Pancreas (tissue), 10 donors: ENCODE measurements around the gene GNA14. TPM values are rescaled to one million over a fixed set of nuclear protein-coding genes. Genes with fewer than 3 reads are reported as not detected.

Experiments used
- ATAC-seq, 4 donors: fragments of 200-7000 bp; cut with Tn5 transposase; one replicate each; pipeline versions ENCODE4 v1.8.0 to v1.9.1; 2020; ENCODE audit warnings: mild to moderate bottlenecking in 4 of 4, moderate library complexity in 4 of 4
- DNase-seq, 6 donors: peaks; one replicate each; pipeline ENCODE4 v3.0.0-alpha.2; 2020
- FAIRE-seq: peaks from 2 replicates; lab custom pipeline; 2012; peaks lifted over from hg19 to GRCh38; lab: Jason Lieb, UNC
- H3K27ac ChIP-seq, 4 donors: fragments of 200-600 bp; sonication (generic); 1 replicate in 3 of 4; 2 replicates in 1 of 4; pipeline versions ENCODE4 v1.5.0 to v1.8.0; 2020
- H3K27me3 ChIP-seq, 4 donors: fragments of 200-600 bp; one replicate each; pipeline ENCODE4 v1.8.0; 2021
- H3K36me3 ChIP-seq, 3 donors: fragments of 200-600 bp; sonication (generic) in 1 of 3; one replicate each; pipeline versions ENCODE4 v1.5.0 to v1.8.0; 2020 to 2021
- H3K4me1 ChIP-seq, 3 donors: fragments of 200-600 bp; one replicate each; pipeline ENCODE4 v1.8.0; 2021
- H3K4me3 ChIP-seq, 4 donors: fragments of 200-600 bp; sonication (generic) in 2 of 4; one replicate each; pipeline versions ENCODE4 v1.5.0 to v1.8.0; 2020 to 2021
- H3K9me3 ChIP-seq, 4 donors: fragments of 200-600 bp; one replicate each; pipeline ENCODE4 v1.8.0; 2021
- WGBS, 2 donors: extraction: QIAGEN DNeasy Blood & Tissue Kit; methylation state at CpG; one replicate each; pipeline ENCODE4 v1.1.7; 2013; 5-methylcytosine and 5-hydroxymethylcytosine counted together
- intact Hi-C, 3 donors: fragments of 100-400 bp; cut with DNase I; formaldehyde crosslinking; loops; one replicate each; pipeline versions ENCODE4 v1.11.1 to v1.14.2; 2022
- polyA plus RNA-seq, 2 donors: library from polyadenylated mRNA; stranded (reverse); fragments of 200-250 nt; gene quantifications; one replicate each; pipeline ENCODE4 v1.2.3, GENCODE V29; 2013
- total RNA-seq, 6 donors: library from RNA; stranded (reverse); fragmentation: NEBNext Ultra II Directional in 4 of 6; extraction: Animal tissue kit (Norgen Biotek cat#: 25700) in 4 of 6; gene quantifications; one replicate each; pipeline versions ENCODE4 v1.2.1 to v1.2.4, GENCODE V29; 2021 to 2023
- TF ChIP-seq, protein P1 (sequence below), 4 donors: fragments of 200-600 bp; sonication (generic) in 3 of 4; IDR thresholded peaks; one replicate each; pipeline versions ENCODE4 v1.5.0 to v1.8.0; 2021; ENCODE audit warnings: antibody characterized with exemption in 4 of 4
- donor health status: healthy with polysubstance abuse.
- donor health status: DM: no; HTN: no; CAD: no; lungs with moderate emphysema.
- donor health status: DM: no; HTN: no; CAD: no.
- donor health status: control.
- donor health status: control.
- donor health status: Bipolar disorder and iron deficiency.
- donor health status: DM: yes; HTN: yes; CAD: no.
- donor health status: DM: no; HTN: no; CAD: no.
- donor health status: DM: no; HTN: no; CAD: no.
- donor health status: DM: yes; HTN: yes; CAD: no.

The GNA14 gene
- total and polyA plus RNA-seq, 8 donors: 0.92 to 2.0 (median 1.5) TPM

DNA sequence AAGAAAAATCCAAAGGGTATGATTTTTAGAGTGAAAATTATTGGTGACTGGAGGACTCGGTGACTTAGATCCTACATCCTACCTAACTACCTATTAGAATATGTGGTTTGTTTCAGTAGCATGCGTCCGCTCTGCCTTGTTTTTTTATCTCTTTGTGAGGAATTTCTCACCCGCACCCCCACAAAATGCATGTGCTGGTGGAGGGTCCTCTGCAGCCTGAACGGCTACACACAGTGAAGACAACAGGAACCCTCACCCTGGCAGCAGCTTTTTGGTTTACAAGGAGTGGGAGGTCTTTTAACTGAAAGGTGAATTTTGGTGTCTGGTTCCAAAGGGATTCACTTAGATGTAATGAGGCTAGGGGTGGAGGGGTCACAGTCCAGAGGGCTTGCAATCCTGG is 115.5 kb downstream of the GNA14 start:
- no peak for ATAC-seq
- H3K27ac ChIP-seq: no peak overlapping the region
- no peaks in the 10 kb centered on the region for H3K36me3 ChIP-seq
- no peaks in the 10 kb centered on the region for H3K27me3 ChIP-seq
- WGBS, 2 donors: 90 to 93% methylated on average over 5 of the region's 5 CpGs
- peaks cover 0 to 3% (median 3%) of the 10 kb centered on the region in 3 donors for H3K4me1 ChIP-seq
- no peaks in the 10 kb centered on the region for H3K9me3 ChIP-seq
- TF ChIP-seq, protein P1, sequence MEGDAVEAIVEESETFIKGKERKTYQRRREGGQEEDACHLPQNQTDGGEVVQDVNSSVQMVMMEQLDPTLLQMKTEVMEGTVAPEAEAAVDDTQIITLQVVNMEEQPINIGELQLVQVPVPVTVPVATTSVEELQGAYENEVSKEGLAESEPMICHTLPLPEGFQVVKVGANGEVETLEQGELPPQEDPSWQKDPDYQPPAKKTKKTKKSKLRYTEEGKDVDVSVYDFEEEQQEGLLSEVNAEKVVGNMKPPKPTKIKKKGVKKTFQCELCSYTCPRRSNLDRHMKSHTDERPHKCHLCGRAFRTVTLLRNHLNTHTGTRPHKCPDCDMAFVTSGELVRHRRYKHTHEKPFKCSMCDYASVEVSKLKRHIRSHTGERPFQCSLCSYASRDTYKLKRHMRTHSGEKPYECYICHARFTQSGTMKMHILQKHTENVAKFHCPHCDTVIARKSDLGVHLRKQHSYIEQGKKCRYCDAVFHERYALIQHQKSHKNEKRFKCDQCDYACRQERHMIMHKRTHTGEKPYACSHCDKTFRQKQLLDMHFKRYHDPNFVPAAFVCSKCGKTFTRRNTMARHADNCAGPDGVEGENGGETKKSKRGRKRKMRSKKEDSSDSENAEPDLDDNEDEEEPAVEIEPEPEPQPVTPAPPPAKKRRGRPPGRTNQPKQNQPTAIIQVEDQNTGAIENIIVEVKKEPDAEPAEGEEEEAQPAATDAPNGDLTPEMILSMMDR (IDR thresholded peaks at IDR 0.05): no peak
- DNase-seq: no peak
- no peak overlapping the region for H3K4me3 ChIP-seq
- FAIRE-seq: no peak
- intact Hi-C loops: no loop called here

DNA sequence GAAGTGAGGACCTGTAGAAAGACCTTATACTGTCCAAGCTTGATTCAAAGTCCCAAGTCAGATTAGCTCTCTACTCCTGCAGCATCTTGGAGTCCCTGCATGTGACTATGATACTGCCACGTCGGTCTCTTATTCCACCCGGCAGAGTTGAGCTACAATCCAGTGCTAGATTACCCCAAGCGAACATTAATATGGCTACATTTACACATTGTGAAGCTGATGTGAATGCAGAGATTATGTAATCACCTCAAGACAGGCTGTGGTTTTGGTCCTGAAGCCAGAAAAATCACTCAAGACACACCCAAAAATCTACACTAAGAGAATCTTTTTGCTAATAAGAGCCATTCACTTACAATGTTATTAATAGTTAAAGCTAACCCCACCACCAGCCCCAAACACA is 116.7 kb downstream of the GNA14 start:
- intact Hi-C loops: no loop called here
- Histone ChIP-seq H3K9me3 (no peaks in the 10 kb centered on the region), H3K27ac (no peak overlapping the region), H3K4me3 (no peak overlapping the region), H3K4me1 (peaks cover 0 to 3% (median 3%) of the 10 kb centered on the region in 3 donors), H3K27me3 (no peaks in the 10 kb centered on the region), H3K36me3 (no peaks in the 10 kb centered on the region)
- FAIRE-seq (no peak), ATAC-seq (no peak), DNase-seq (no peak)
- TF ChIP-seq, protein P1 (IDR thresholded peaks at IDR 0.05): no peak
- 66 to 92% methylated on average over 4 of the region's 4 CpGs for WGBS, 2 donors

- no peak for DNase-seq
- Histone ChIP-seq H3K27ac (no peak overlapping the region), H3K9me3 (no peaks in the 10 kb centered on the region), H3K4me3 (no peak overlapping the region), H3K36me3 (no peaks in the 10 kb centered on the region), H3K4me1 (peaks cover 0 to 8% (median 7%) of the 10 kb centered on the region in 3 donors), H3K27me3 (no peaks in the 10 kb centered on the region)
- 64 to 71% methylated on average over 2 of the region's 2 CpGs for WGBS, 2 donors
- peak in 1 of 4 donors; percentile 41 for ATAC-seq
- intact Hi-C loops: no loop called here
- TF ChIP-seq, protein P1 (IDR thresholded peaks at IDR 0.05): no peak
- peak; percentile 74 for FAIRE-seq
Measured at GRCh38 chr9:77523891-77524290, 124.2 kb downstream of the GNA14 start.

GRCh38 chr9:77521091-77521490 is 127.0 kb downstream of the GNA14 start:
- Histone ChIP-seq H3K36me3 (no peaks in the 10 kb centered on the region), H3K4me3 (no peak overlapping the region), H3K4me1 (peaks cover 0 to 8% (median 7%) of the 10 kb centered on the region in 3 donors), H3K9me3 (no peaks in the 10 kb centered on the region), H3K27me3 (no peaks in the 10 kb centered on the region), H3K27ac (peak overlapping the region in 2 of 4 donors; percentile 49 to 59)
- TF ChIP-seq, protein P1 (IDR thresholded peaks at IDR 0.05): no peak
- 48 to 54% methylated on average over 3 of the region's 3 CpGs for WGBS, 2 donors
- ATAC-seq (peak; percentile 37 to 82 (median 56)), FAIRE-seq (no peak), DNase-seq (peak in 4 of 6 donors; percentile 20 to 61 (median 44))
- intact Hi-C loops: no loop called here

DNA sequence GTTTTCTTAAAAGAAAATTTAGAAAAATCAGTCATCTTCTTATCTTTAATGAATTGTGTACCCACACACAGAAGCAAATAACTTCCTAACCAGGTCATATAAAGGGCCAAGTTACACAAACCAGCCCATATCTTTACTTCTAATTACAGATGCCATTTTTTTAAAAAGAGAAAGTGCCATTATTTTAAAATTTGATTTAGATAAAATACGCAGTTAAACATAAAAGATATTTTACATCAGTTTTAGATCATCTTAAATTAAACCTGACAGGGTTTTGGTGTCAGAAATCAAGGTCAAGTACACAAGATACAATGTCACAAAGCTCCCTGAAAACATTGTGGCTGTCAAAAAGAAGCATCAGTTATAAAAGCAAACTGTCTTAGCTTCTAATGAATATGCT is 129.4 kb downstream of the GNA14 start:
- Histone ChIP-seq H3K9me3 (no peaks in the 10 kb centered on the region), H3K36me3 (no peaks in the 10 kb centered on the region), H3K4me1 (peaks cover 0 to 8% (median 7%) of the 10 kb centered on the region in 3 donors), H3K27ac (no peak overlapping the region), H3K27me3 (no peaks in the 10 kb centered on the region), H3K4me3 (no peak overlapping the region)
- TF ChIP-seq, protein P1 (IDR thresholded peaks at IDR 0.05): no peak
- intact Hi-C loops: no loop called here
- no peak for ATAC-seq
- no peak for FAIRE-seq
- no peak for DNase-seq
- WGBS, 2 donors: 15 to 20% methylated on average over 1 of the region's 1 CpG
